ENCODE results near the gene FAM222A. TPM values are rescaled to one million over a fixed set of nuclear protein-coding genes. Genes with fewer than 3 reads are reported as not detected.

Gene FAM222A
- total RNA-seq, 2 experiments from 2014 or later = 0.76 to 1.0 TPM

DNA sequence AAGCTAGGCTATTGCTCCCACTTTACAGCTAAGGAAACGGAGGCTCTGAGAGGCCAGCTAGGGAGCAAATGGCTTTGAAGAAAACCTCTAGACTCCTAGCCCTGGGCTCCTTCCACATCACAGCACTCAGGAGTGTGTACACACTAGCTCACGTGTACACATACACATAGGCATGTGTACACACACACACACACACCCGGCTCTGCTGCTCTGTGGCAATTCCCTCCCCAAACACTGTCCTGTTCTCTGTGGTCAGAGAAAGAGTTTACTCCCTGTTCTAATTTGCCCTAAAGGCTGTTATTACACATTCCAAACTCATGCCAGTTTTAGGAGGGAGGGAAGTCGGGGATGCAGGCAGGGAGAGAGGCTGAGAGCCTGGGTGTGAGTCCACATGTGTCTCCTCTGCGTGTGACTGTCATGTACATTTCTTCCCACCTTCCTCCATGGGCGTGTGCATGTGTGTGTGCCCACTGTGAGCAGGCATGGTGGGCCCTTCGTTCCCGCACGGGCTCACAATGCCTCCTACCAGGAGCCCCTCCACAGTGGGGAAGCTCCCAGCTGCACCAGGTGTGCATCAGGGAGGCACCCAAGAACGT is 105.4 kb downstream of the FAM222A start:
- Mint-ChIP-seq H3K27me3 (peaks cover 1% of the 10 kb centered on the region), H3K36me3 (ENCODE audit: low read depth) (no peaks in the 10 kb centered on the region), H3K4me3 (no peak overlapping the region), H3K27ac (no peak overlapping the region), H3K4me1 (ENCODE audit: low read depth) (no peaks in the 10 kb centered on the region), H3K9me3 (no peaks in the 10 kb centered on the region)
- ChIA-PET CTCF (interaction anchor here (1.1 kb wide), 1 partner anchor 27 kb away, joined by 3 read pairs; no protein-coding TSS in a partner anchor), POLR2A (no interaction called here)
- TF ChIP-seq, protein P1, sequence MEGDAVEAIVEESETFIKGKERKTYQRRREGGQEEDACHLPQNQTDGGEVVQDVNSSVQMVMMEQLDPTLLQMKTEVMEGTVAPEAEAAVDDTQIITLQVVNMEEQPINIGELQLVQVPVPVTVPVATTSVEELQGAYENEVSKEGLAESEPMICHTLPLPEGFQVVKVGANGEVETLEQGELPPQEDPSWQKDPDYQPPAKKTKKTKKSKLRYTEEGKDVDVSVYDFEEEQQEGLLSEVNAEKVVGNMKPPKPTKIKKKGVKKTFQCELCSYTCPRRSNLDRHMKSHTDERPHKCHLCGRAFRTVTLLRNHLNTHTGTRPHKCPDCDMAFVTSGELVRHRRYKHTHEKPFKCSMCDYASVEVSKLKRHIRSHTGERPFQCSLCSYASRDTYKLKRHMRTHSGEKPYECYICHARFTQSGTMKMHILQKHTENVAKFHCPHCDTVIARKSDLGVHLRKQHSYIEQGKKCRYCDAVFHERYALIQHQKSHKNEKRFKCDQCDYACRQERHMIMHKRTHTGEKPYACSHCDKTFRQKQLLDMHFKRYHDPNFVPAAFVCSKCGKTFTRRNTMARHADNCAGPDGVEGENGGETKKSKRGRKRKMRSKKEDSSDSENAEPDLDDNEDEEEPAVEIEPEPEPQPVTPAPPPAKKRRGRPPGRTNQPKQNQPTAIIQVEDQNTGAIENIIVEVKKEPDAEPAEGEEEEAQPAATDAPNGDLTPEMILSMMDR (IDR thresholded peaks at IDR 0.05) = no peak
- ATAC-seq = no peak
- intact Hi-C loops (cut with micrococcal nuclease) = no loop called here
- no peak for DNase-seq

Other genes with a start within 250 kb of the FAM222A start
- 10 to 100 TPM; 37.4 to 38.2 TPM for gene KCTD10, start 236.5 kb upstream of the FAM222A start, total RNA-seq
- 10 to 100 TPM; 22.5 to 24.9 TPM for gene UBE3B, start 236.2 kb upstream of the FAM222A start, total RNA-seq
- gene MMAB, start 140.3 kb upstream of the FAM222A start, total RNA-seq = 10 to 100 TPM; 60.5 to 60.9 TPM
- 10 to 100 TPM; 16.2 to 19.8 TPM for gene MVK, start 140.0 kb upstream of the FAM222A start, total RNA-seq
- not detected for gene TRPV4, start 119.6 kb downstream of the FAM222A start, total RNA-seq
- 10 to 100 TPM; 19.9 to 21.2 TPM for gene GLTP, start 166.7 kb downstream of the FAM222A start, total RNA-seq
- gene TCHP, start 186.4 kb downstream of the FAM222A start, total RNA-seq = 10 to 100 TPM; 19.9 to 21.0 TPM

All from activated CD8-positive, alpha-beta T cell treated with anti-CD3 and anti-CD28 coated beads for 36 hours (primary cell).